Activated naive CD4-positive, alpha-beta T cell treated with Interleukin-2 at 50 U/mL for 16 hours (primary cell): Measurements from ENCODE around the gene SEMA4C.
"Not testable (repeated sequence)": the region's sequence is repeated elsewhere in the genome, so short reads cannot be mapped to it uniquely, and the experiment has no call there.

ENCODE experiments used
- DNase-seq: peaks from one replicate; pipeline ENCODE4 v3.0.0-alpha.2; 2020

SEMA4C gene

DNA sequence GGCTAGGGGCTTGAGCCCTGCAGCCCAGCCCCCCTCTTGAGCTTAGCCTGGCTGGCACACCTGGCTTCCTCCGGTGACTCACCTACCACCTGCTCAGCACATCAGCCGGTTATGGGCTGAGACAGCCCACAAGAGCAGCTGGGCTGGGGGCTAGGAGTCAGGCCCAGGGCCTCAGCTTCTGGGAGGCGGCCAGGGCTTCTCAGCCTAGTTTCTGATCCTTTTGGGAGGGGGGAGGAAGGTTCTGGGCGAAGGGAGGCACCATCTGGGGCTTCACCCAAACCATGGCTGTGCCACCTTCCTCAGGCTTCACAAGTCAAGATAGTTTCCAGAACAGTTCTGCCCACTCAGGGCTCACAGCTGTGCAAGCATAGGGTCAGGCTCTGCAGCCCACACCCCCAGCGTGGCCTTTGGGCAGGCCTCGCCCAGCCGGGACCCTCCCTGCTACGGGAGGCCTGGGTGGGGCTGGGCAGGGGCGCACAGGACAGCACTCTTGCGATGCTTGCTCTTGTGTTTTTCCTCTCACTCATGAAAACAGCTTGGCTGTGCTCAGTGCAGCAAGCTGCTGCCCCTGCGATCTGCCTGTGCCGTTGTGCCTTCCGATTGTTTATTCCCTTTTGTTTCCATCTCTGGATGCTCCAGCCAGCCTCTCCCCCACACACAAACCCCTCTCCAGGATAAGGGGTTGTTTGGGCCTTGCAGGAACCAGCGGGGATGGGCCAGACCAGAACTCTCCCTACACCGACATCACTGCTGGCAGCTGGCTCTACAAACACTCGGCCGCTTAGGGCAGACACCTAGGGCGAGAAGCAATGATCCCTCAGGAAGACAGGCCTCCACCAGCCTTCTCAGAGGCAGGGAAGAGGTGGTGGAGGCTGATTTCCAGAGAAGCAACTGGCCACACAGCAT lies 26.1 kb upstream of the SEMA4C start:
- peak; percentile 8 for DNase-seq

DNA sequence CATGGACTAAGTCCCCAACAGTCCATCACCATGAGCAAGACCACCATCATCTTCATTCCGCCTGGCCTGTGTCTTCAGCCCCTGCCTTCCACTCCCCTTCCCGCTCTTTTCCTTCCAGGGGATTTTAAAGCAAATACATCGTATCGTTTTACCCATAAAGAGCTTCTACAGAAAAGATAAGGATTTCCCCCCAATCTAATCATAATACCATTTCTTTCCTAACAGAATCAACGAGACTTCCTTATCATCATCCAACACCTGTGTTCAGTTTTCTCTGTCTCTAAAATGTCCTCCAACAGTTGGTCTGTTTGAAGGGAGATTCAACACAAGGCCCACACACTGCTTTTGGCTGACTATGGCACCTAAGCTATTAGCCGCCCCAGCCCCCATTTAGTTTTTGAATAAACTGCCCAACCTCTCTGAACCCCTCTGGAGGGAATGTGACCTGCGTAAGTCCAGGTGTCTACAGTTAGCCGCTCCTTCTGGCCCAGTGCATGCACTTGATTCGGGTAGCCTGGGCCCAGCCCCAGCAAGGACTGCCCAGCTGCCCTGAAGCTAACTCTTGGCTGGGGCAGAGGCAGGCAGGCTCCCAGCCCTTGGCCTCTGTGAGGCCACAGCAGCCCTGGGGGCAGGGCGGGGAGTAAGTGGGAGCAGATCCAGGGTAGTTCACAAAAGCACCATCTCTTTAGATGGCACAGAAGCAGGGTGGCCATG lies 25.3 kb upstream of the SEMA4C start:
- no peak for DNase-seq

DNA sequence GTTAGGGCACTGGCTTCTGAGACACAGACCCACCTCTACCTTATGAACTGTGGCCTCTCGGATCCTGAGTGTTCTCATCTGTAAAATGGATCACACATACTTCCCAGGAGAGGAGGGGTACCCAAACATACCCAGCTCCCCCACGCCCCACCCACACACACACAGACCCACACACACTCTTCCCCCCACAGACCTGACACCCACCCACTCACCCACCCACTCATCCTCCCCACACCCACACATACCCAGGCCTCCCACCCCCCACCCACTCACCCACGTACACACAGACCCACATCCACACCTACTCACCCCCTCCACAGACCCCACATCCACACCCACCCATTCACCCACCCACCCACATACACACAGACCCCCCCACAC lies 24.3 kb upstream of the SEMA4C start:
- DNase-seq: no peak

DNA sequence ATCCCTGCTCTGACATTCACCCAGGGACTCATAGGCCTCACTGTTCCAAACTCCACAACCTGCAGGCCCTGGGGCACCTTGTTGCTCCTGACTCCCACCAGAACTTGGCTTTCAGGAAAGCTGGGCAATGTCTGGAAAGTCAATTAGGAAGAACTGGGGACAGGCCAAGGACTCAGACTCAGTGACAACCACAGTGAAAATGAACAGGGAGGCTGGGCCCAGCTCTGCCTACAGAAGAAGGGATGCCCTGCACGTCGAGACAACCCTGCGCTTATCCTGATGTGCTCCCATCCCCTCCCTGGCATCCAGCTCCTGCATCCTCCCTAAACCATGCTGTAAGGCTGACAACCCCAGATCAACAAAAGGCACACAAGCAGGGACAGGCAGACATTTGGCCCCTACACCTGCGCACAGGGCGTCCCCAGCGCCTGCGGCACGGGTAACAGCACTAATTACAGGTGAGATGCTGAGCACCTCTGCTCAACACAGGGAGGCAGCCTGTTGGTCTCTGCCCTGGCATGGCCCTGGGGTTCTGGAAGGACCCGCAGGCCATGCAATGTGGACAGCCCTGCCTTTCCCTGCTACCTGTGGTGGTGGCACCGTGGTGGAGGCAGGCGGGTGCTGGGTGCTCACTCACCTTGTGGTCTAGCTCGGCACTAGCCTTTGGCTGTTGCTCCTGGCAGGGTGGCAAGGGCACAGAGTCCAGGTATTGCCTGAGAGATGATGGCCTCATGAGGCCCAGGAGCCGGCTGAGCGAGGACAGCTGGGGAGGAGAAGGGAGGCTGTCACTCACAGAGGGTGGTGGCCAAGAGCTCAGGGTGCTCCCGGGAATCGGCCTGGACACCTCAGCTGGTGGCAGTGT lies 23.6 kb upstream of the SEMA4C start:
- no peak for DNase-seq

DNA sequence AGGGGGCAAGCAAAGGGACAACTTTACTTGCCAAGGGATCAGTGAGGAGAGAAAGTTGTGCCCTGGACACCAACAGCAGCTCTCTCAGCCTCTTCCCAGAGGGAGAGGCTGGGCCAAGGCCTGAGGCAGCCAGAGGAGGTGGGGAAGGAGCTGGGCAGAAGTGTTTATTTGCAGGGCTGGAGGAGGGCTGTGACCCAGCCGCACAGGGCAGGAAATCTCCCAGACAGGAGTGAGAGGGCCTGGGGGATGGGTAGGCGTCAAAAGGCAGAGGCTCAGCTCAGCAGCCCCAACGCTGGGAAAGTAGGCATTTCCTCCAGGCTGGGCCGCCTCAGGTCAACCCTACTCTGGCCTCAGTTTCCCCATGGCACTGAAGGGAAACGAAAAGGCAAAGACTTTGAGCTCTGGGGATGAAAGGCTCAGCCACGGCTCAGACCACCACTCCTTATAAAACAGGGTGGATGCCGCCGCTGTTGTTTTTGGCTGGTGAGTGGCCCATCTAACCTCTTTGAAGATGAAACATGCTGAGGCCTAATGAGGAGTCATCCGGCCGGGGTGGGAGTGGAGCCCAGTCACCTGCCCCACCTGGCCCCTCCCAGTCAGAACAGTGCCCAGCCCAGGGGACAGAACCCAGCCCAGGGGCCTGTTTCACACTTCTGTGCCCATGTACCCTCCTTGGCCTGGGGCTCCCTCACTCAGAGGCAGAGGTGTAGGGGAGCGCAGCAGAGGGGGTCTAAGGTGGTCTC lies 21.9 kb upstream of the SEMA4C start:
- peak; percentile 23 for DNase-seq

DNA sequence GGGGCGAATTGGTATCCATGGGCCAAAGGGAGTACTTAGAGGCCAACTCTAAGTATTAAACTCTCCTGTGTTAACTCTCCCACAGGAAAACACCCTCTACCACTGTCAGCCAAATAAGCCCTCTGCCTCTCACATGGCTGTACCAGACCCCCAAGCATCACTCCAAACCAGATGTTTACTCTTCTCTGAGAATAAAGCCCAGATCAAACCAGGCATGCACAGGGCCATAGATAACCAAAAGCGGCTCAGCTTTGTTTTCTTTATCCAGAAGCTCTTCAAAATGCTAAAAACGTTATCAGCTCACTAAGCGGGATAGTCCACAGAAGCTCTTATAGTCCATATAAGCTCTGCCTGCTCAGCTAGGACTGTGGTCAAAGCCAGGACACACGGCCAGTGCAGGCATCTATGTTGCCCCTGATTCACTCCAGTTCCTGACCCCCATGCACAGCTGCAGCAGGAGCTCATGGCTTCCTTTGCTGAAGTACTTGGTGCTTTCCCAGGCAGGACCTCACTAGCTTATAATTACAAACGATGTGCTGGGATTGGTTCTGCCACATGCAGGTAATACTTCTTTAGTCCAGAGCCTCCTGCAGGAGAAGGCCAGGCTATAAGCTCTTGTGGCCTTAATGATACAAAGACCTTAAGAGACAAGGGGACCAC lies 21.0 kb upstream of the SEMA4C start:
- DNase-seq: no peak

DNA sequence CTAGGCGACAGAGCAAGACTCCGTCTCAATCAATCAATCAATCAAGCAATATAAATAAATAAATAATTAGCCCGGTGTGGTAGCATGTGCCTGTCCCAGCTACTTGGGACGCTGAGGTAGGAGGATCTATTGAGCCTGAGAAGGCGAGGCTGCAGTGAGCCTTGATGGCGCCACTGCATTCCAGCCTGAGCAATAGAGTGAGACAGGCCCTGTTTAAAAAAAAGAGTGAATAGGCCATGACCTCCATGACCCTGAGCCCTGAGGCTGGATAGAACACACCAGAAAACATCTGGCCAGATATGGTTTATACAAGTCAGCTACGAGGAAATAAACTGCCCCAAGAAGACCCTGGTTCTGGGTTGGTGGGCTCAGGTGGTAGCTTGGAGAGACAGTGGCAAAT lies 20.4 kb upstream of the SEMA4C start:
- DNase-seq: no peak

DNA sequence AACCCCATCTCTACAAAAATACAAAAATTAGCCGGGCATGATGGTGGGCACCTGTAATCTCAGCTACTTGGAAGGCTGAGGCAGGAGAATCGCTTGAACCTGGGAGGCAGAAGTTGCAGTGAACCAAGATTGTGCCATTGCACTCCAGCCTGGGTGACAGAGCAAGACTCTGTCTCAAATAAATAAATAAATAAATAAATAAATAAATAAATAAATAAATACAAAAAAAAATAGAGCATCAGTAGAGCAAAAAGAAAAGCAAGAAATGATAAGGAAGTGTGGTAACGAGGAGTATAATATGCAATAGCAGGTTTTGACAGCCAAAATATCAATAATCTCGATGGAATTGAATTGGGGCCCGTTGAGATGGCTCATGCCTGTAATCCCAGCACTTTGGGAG lies 19.6 kb upstream of the SEMA4C start:
- DNase-seq: not testable (repeated sequence)

DNA sequence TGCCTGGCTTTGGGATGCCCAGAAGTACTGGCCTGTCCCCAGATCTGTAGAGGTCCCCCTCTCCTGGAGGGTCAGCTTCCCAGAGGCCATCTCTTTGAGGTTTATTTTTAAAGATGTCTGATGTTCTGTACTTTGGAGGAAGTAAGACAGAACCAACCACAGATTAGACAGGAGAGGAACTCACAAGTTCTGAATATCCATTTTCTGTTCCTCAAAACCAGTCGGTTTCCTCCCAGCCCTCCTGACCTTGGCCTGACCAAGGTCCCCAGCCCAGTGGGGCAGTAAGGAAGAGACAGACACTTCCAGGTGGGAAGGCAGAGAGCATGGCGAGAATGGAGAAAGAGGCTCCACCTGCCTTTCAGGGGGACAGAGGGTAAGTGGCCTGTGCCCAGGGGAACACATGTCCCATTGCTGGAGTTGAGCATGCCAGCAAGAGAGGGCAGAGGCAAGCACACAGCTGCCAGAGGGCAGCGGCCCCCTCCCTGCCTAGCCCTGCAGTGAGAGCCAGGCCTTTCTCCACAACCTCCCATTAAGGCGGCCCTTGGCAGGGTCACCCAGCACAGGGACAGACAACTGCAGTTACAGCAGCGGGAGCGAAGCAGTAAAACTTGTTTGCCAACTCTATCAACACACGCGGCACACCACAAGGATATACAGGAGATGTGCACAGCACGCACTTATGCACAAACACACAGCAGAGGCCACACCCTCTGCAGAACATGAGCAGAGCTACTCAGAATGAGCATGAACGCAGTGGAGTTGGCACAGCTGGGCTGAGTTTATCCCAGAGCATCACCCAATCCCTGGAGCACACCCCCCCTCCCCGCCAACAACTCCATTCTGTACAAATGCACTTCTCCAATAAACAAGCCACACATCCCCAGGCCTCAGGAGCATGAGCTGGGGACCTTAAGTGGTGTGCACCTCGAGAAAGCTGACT lies 18.5 kb upstream of the SEMA4C start:
- no peak for DNase-seq

DNA sequence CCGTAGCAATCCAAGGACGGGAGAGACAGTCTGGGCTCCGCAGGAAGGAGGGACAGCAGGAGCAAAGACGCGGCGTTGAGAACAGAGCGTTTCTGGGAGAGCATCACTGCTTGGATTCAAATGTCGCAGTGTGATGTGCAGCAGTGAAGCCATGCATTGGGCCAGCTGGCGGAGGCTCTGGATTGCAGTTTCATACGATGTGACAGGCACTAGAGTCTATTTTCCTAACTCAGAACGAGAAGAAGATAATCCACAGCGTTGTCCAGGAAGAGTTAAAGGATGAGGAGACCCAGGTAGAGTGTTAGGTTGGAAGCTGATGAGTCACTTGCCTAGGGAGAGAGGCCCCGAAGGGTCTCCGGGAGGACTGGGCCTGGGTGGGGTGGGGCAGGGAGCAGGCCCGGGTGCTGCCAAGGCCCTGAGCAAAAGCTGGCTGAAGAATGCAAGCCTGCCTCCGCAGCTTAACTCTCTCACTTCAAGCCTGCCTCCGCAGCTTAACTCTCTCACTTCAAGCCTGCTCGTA lies 17.7 kb upstream of the SEMA4C start:
- no peak for DNase-seq

DNA sequence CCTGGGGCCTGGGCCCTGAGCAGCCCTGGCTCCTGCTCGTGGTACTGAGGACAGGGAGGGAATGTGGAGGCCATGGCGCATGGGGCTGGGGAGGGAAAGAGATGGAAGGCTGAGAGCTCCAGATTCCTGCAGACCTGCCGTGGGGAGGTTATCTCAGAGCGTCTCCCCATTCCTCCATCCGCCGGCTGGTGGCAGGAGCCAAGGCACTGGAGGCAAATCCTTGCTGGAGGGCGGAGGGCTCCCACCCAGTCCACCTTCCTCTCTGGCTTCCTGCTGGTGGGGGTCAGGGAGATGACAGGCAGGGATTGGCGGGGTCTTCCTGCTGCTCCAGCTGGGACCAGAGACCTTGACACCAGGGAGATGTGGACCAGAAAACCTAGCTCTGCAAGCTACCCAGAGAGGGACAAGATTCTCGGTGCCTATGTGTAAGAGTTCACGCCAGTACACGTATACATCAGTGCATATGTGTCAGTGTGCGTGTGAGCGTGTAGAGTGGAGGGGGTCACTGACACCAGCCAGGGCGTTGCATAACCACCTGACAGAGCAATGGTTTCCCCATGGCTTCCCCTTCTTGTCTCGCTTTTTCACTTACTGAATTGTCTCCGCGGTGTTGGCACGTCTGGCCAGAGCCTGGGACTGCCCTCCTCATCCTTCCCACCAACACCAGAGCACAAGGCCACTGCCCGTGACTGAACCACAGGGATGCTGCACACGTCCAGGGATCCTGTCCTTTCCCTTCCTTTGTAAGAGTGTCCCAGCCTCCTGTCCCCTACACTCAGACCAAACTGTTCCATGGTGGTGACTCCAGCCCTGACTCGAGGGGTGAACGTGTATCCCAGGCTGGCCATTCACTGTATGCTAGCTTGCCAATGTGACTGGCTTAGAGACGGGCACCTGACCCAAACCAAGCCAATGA lies 15.8 kb upstream of the SEMA4C start:
- DNase-seq: no peak

DNA sequence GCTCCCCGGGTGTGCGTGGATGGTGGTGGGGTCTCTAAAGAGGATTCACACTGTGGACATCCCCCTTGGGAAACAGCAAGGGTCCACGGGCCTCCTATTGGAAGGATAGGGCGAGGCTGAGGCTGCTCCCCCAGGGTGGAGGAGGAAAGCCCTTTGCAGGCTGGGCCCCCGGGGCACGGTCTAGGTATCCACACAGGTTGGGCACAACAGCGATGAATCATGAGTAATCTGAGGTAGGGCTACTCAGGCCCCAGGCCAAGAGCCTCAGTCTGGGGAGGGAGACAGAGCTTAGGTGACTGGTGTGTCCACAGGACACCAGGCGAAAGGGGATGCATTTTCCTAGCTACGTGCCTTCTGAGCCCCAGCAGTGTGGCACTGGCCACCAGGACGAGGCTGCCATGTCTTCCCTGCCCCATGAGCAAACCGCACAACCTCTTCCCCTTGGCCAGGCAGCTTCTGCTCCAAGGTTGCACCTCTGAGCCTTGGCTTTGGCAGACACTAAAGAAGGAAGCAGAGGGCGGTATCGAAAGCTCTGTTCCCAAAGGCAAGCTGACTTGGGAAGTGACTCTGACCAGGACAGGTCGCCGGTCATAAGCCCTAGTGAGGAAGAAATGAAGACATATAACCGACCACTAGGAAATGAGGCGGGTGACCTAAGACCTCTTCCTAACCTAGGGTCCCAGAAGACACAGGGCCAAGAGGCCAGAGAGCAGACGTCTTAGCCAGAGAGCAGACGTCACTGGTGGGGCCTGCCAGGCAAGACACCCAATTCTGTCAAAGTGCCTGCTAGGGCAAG lies 14.6 kb upstream of the SEMA4C start:
- no peak for DNase-seq

DNA sequence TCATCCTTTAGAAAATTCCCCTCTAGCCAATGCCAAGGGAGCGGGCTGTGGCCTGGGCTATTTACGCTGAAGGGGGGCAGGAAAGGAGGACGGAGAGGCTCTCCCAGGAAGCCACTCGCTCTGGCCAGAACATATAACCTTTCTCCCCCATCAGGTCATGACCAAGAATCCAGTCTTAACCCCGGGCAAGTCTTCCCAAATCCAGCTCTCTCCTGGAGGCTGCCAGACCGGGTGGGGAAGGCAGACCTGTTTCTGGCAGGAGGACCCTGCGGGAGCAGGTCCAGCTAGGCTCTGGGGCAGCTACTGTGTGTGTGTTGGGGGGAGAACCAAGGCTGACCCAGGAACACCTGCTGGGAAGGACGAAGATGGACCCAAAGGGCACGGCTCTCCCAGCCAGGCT lies 13.4 kb upstream of the SEMA4C start:
- DNase-seq: no peak

DNA sequence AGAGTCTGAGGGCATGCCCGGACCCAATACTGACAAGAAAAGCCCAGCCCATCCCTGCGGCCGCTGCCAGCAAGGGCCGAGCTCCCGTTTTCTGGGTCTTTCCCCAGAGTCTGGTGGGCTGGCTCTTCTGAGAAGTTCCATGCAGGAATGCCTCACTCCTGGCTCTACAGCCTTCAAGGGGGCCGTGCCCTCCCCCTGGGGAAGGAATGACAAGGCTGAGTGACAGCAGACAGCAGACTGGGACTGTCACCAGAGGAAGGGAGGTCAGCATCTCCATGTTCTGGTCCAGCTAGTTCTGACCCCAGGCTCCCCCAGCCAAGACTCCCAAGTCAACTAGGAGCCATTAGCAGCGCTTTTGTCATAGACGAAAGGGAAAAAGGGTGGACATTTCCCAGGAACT lies 13.0 kb upstream of the SEMA4C start:
- DNase-seq: no peak

DNA sequence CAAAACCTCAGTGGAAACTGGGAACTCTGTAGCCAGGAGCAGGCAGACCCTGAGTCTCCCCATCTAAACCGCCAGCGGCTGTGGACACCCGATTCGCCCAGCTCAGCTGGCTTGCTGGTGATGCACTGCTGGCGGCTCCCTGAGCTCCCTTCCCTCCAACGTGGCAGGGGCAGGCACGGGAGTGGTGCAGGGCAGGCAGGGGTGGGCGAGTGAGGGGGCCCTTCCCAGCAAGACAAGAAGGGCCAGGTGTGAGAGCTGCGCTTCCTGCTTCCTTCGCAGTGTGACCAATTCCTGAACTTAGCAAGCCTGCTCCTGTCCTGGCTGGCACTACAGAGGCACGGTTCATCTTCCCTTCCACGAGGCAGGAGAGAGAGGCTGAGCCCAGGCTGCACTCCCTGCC lies 12.3 kb upstream of the SEMA4C start:
- DNase-seq: no peak

DNA sequence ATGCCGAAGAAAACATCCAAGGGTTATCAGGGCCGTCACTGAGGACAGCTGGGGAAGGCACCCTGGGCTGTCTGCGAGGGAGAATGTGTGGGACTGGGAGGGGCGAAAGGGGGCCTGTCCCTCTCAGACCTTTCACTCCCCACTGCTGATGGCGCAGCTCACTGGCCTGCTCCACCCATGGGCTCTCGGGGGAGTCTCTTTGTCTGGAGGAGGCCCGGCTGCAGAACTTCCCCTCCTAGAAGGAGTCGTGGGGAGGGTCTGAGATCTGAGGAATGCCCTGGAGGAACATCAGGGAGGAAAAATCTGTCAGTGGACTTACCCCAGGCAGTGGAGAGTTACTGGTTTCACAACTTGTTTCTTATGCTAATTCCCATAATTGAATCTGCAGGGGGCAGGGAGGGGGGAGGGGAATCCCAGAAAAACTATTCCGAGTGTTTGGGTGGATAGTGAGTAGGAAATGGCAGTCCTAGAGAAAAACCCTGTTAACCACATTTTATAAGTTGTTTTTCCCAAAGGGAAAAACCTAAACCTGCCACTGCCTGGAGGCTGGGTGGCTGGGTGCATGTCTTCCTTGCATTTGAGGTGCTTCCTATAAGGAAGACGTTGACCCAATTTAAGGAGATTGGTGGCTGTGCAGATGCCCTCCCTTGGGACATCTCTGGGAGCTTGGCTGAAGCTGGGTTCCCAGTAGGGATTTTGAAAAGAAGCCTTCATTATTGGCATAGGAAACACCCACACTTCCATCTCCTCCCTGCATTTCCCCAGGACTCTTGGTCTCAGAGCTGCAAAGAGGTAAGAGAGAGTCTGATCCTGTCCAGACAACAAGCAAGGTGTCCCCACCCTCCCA lies 11.7 kb upstream of the SEMA4C start:
- DNase-seq: no peak

DNA sequence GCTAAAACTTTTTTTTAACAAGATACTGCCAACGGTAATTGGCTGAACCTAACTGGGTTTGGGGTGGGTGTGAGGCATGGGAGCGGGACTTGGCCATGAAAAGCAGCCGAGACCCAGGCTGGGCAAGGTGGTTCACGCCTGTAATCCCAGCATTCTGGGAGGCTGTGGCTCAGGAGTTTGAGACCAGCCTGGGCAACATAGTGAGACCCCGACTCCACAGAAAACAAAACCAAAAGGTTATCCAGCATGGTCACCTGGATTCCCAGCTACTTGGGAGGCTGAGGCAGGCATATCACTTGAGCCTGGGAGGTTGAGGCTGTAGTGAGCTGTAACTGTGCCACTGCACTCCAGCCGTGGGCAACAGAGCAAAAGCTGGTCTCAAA lies 11.0 kb upstream of the SEMA4C start:
- DNase-seq: no peak

DNA sequence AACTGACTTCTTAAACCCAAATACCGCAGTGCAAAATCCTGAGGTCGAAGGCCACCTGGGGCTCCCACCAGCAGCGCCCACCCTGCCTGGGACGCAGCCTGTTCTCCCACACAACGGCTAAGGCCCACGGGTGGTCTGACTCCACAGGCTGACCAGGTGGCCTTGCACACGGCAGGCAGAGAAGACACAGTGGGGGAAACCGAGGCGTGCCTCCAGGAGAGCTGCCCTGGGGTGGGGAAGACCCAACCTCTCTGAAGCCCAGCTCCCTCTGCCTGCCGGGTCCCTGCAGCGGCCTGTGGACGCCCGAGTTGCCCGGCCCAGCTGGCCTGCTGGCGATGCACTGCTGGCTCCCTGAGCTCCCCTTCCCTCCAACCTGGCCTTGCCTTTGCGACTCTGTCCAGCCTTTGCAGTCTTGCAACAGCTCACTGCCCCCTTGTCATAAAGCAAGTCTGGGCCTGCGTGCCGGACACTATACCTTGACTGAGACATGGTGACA lies 9.7 kb upstream of the SEMA4C start:
- DNase-seq: no peak
